Activated CD4-positive, alpha-beta T cell treated with anti-CD3 and anti-CD28 coated beads, Interleukin-2, amount 10 ng/mL, durations not matched to agents 7 days and 5 days (primary cell): ENCODE results near the gene EPO. TPM values are rescaled to one million over a fixed set of nuclear protein-coding genes. Genes with fewer than 3 reads are reported as not detected.

ENCODE experiments used
- CTCF ChIA-PET: fragments of 350-600 bp; sonication (Branson Sonifier 250); formaldehyde crosslinking; loops from one replicate; lab custom pipeline; 2021; ENCODE audit warnings: antibody characterized with exemption; lab: Charles Lee
- POLR2A ChIA-PET: fragments of 350-600 bp; sonication (Branson Sonifier 250); formaldehyde crosslinking; loops from one replicate; lab custom pipeline; 2021; ENCODE audit warnings: antibody characterized with exemption; lab: Charles Lee
- DNase-seq: peaks from one replicate; pipeline ENCODE4 v3.0.0-alpha.2; 2020
- H3K27ac Mint-ChIP-seq: one replicate; pipeline ENCODE4 v1.8.0; 2021; ENCODE audit warnings: mild to moderate bottlenecking, moderate library complexity, mixed read lengths
- H3K27me3 Mint-ChIP-seq: one replicate; pipeline ENCODE4 v1.8.0; 2021; ENCODE audit warnings: mixed read lengths
- H3K36me3 Mint-ChIP-seq: one replicate; pipeline ENCODE4 v1.8.0; 2021; ENCODE audit warnings: low read depth, mixed read lengths
- H3K4me1 Mint-ChIP-seq: one replicate; pipeline ENCODE4 v1.8.0; 2021; ENCODE audit warnings: mixed read lengths
- H3K4me3 Mint-ChIP-seq: one replicate; pipeline ENCODE4 v1.8.0; 2021; ENCODE audit warnings: mild to moderate bottlenecking, moderate library complexity, mixed read lengths
- H3K9me3 Mint-ChIP-seq: one replicate; pipeline ENCODE4 v1.8.0; 2021; ENCODE audit warnings: mixed read lengths
- total RNA-seq, 2 experiments: library from RNA; stranded (reverse); gene quantifications; one replicate each; pipeline ENCODE4 v1.2.3, GENCODE V29; 2021

EPO gene
- total RNA-seq, 2 experiments from 2014 or later: not detected

DNA sequence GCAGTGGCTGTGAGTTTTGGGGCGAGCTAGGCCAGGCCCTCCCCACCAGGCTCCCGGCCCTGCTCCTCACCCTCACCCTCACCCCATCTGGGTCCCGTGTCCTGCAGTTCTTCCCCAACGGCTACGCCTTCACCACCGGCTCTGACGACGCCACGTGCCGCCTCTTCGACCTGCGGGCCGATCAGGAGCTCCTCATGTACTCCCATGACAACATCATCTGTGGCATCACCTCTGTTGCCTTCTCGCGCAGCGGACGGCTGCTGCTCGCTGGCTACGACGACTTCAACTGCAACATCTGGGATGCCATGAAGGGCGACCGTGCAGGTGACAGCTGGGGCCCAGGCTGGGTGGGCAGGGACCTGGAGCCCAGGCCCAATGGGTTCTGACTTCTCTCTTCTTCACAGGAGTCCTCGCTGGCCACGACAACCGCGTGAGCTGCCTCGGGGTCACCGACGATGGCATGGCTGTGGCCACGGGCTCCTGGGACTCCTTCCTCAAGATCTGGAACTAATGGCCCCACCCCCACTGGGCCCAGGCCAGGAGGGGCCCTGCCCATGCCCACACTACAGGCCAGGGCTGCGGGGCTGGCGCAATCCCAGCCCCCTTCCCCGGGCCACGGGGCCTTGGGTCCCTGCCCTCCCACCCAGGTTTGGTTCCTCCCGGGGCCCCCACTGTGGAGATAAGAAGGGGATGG is 41.8 kb upstream of the EPO start:
- Mint-ChIP-seq H3K4me1 (peaks cover 38% of the 10 kb centered on the region), H3K27me3 (no peaks in the 10 kb centered on the region), H3K36me3 (peaks cover 33% of the 10 kb centered on the region), H3K4me3 (peak overlapping the region; percentile 48), H3K9me3 (no peaks in the 10 kb centered on the region), H3K27ac (peak overlapping the region; percentile 81)
- no peak for DNase-seq
- CTCF ChIA-PET: interaction anchor here (3.2 kb wide), 1 partner anchor 27 kb away, joined by 12 read pairs; the partner anchor contains the start of gene POP7
- POLR2A ChIA-PET: no interaction called here

DNA sequence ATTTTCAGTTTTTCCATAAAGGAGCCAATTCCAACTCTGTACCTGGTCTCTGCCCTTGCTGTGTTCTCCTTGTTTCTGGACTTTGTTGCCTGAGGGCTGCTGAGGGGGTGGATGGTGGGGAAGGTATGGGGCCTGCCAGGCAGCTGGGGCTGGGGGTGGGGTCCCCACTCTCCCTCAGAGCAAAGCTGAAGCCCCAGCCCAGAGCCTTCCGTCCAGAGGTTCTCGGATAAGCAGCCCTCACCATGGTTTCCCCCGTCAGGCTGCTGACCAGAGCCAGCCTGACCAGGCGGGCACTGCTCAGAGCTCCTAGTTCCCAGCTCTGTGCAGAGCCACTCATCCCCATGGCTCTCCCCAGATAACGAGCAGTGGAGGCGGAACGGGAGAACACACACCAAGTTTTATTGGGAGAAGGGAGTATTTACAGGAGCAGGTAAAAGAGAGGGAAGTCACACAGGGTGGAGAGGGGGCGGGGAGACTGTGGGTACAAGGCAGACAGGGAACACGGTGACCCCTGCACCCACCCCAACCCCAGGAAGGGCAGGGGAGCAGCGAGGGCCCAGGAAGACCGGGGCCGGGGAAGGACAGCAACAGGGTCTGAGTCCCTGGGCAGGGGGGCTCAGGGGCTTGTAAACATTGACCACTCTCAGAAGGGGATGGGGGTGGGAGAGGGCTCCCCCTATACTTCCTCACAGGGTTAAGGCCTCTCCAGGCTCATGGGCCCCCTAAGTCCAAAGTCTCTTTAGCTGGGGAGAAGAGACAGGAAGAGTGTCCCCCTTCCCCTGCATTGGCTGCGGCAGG is 40.9 kb upstream of the EPO start:
- Mint-ChIP-seq H3K27me3 (no peaks in the 10 kb centered on the region), H3K4me3 (no peak overlapping the region), H3K4me1 (peaks cover 38% of the 10 kb centered on the region), H3K27ac (peak overlapping the region; percentile 25), H3K9me3 (no peaks in the 10 kb centered on the region), H3K36me3 (peaks cover 33% of the 10 kb centered on the region)
- DNase-seq: no peak
- ChIA-PET POLR2A (no interaction called here), CTCF (interaction anchor here (3.0 kb wide), 1 partner anchor 13 kb away, joined by 18 read pairs; the partner anchor contains the start of gene GIGYF1)

DNA sequence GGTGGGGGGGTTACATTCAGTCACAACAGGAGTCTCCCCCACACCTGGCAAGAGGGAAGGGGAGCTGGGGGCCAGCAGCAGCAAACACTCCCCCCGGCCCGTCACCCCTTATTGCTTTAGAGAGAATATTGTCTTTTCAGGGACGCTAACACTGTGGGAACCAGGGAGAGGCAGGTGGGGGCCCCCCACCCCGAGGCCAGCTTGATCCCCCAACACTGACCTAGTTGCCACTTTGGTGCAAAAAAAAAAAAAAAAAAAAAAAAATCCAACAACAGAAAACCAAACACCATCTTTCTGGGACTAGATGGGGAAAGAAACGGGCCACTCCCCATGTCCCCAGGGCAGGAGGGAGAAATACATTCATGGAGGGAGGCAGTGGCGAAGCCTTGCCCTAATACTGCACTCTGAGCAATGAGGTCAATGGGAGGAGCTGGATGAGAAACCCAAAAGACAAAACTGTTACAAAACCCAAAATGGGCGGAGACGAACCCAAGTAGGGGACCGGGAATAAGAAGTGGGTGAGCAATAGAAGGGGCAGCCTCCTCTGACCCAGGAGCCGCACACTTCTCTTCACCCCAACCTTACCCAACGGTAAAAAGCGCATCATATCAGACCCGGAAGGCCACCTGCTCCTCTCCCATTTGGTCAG is 40.2 kb upstream of the EPO start:
- no peak for DNase-seq
- CTCF ChIA-PET: interaction anchor here (0.6 to 3.0 kb wide), 4 partner anchors 13 to 80 kb away, joined by 3 to 18 read pairs (median 5); partner anchors contain the start of genes GIGYF1 and POP7
- POLR2A ChIA-PET: no interaction called here
- Mint-ChIP-seq H3K4me3 (no peak overlapping the region), H3K36me3 (peaks cover 32% of the 10 kb centered on the region), H3K27ac (peak overlapping the region; percentile 27), H3K4me1 (peaks cover 38% of the 10 kb centered on the region), H3K27me3 (no peaks in the 10 kb centered on the region), H3K9me3 (no peaks in the 10 kb centered on the region)

DNA sequence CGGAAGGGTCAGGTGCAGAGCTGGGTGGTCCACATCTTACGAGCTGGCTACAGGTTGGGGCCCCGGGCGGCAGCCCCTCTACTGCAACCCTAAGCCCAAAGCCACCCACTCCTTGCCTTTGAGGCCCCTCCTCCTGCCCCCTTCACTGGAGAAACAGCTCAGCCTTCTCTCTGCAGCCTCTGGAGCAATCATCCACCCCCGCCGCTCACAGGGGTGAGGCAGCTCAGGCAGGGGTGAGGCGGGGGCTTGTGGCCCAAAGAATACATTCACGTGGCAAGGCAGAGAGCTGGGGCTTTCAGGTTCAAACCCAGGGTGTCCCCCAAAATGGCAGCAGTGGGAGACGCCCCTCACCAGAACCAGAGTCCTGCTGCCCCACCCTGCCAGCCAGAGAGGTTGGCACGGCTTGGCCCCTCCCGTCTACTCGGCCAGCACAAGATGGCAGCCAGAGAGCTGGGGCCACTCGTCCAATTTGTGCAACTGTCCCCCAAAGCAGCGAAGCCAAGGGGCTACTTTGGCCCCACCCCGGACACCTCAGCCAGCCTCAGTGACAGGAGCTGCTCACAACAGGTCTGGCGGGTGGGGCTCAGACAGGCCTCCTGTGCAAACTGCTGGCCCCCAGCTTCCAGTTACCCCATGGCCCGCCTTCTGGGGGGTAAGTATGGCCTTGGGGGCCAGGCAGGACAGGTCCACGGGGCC is 39.5 kb upstream of the EPO start:
- peaks cover 38% of the 10 kb centered on the region for H3K4me1 Mint-ChIP-seq
- H3K9me3 Mint-ChIP-seq: no peaks in the 10 kb centered on the region
- H3K36me3 Mint-ChIP-seq: peaks cover 39% of the 10 kb centered on the region
- ChIA-PET POLR2A (no interaction called here), CTCF (interaction anchor here (0.6 to 3.0 kb wide), 4 partner anchors 12 to 81 kb away, joined by 3 to 18 read pairs (median 5); partner anchors contain the start of genes GIGYF1 and POP7)
- H3K4me3 Mint-ChIP-seq: no peak overlapping the region
- no peaks in the 10 kb centered on the region for H3K27me3 Mint-ChIP-seq
- peak overlapping the region; percentile 60 for H3K27ac Mint-ChIP-seq
- DNase-seq: no peak

DNA sequence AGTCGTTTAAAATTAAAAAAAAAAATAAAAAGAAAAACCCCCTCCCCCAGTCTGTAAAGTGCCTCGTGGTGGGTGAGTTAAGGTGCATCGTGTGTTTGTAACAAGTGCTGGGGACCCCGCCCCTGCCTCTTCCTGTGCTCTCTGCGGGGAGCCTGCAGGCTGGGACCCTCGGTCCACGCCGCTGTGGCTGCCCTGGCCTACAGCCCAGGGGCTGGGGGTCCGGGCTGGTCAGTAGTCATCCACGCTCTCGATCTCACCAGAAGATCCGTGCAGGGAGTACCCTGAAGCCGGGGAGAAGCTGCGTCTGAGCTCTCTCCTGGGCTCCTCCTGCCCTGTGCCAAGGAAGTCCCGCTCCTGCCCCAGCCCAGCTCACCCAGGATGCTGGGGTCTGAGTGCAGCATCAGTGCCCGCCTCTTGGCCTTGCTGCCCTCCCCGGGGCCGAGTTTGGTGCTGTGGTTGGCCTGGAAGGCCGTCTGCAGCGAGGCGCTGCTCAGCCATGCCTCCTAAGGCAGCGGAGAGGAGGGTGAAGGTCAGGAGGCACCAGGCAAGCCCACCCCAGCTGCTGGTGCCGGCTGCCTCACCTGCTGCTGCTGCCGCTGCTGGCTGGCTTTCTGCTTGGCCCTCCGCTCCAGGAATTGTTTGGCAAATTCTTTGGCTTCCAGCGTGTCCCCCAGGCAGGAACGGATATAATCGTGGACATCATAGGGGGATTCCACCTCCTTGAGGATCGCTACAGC is 38.6 kb upstream of the EPO start:
- peak overlapping the region; percentile 60 for H3K27ac Mint-ChIP-seq
- no peak overlapping the region for H3K4me3 Mint-ChIP-seq
- H3K27me3 Mint-ChIP-seq: no peaks in the 10 kb centered on the region
- ChIA-PET CTCF (interaction anchor here (0.8 to 3.0 kb wide), 3 partner anchors 11 to 171 kb away, joined by 3 to 18 read pairs (median 5); partner anchors contain the start of genes GIGYF1, POP7 and SLC12A9), POLR2A (no interaction called here)
- peaks cover 34% of the 10 kb centered on the region for H3K36me3 Mint-ChIP-seq
- no peaks in the 10 kb centered on the region for H3K9me3 Mint-ChIP-seq
- no peak for DNase-seq
- H3K4me1 Mint-ChIP-seq: peaks cover 34% of the 10 kb centered on the region

DNA sequence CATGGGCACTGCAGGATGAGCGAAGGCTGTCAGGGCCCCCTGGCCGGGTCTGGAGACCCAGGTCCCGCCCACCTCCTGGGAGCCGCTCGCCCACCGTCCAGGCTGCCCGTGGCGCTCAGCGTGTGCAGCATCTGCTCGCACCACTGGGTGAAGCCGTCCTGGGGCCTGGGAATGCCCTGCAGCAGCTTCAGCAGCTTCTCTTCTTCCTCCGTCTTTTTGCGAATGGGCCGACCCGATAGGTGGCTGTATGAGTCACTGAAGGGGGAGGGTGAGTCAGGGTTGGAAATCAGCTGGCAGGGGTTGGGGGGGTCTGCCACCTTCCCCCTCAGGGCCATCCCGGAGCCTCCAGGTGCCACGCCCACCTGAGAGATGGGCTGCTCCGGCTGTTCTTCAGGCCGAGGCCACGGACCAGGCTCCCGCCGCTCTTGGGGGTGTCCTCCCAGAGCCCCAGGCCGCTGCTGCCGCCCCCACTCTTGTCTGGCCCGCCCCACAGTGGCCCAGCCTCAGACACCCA is 38.0 kb upstream of the EPO start:
- no peak overlapping the region for H3K4me3 Mint-ChIP-seq
- H3K27me3 Mint-ChIP-seq: no peaks in the 10 kb centered on the region
- H3K4me1 Mint-ChIP-seq: peaks cover 31% of the 10 kb centered on the region
- peaks cover 30% of the 10 kb centered on the region for H3K36me3 Mint-ChIP-seq
- no peaks in the 10 kb centered on the region for H3K9me3 Mint-ChIP-seq
- ChIA-PET CTCF (interaction anchor here (1.0 to 4.0 kb wide), 6 partner anchors 10 to 77 kb away, joined by 3 to 22 read pairs (median 10); partner anchors contain the start of genes GIGYF1 and POP7), POLR2A (no interaction called here)
- no peak for DNase-seq
- H3K27ac Mint-ChIP-seq: no peak overlapping the region

DNA sequence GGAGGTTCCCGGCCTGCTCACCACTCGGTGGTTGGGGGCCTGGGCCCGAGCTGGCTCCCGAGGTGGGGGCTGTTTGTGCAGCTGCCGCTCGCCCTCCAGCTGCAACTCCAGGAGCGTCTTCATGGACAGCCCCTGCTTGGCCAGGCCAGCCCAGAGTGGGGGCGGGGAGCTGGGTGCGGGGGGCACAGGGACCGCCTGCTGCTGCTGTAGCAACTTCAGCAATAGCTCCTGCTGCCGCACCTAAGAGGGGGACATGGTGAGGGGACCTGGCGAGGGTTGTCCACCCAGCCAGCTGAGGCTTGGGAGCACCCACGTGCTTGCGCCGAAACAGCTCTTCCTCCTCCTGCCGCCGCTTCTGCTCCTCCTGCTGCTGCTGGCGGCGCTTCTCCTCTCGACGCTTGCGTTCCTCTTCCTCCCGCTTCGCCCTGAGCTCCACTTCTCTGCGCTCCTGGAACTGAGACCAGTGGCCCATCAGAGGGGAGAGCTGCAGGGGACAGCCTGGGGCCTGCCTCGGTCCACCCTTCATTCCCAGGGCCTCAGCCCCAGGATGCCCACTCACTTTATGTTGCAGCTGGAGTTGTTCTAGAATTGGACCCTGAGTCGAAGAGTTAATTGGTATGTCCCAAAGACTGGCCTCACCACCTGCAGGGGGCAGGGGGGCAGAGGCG is 37.1 kb upstream of the EPO start:
- no peak for DNase-seq
- H3K4me1 Mint-ChIP-seq: peaks cover 26% of the 10 kb centered on the region
- peaks cover 26% of the 10 kb centered on the region for H3K36me3 Mint-ChIP-seq
- POLR2A ChIA-PET: interaction anchor here (1.2 kb wide), 1 partner anchor 32 kb away, joined by 3 read pairs; no protein-coding TSS in a partner anchor
- no peaks in the 10 kb centered on the region for H3K27me3 Mint-ChIP-seq
- no peak overlapping the region for H3K4me3 Mint-ChIP-seq
- CTCF ChIA-PET: interaction anchor here (0.6 to 4.0 kb wide), 6 partner anchors 10 to 1133 kb away, joined by 3 to 22 read pairs (median 3); partner anchors contain the start of genes GIGYF1 and POP7
- no peak overlapping the region for H3K27ac Mint-ChIP-seq
- H3K9me3 Mint-ChIP-seq: no peaks in the 10 kb centered on the region

DNA sequence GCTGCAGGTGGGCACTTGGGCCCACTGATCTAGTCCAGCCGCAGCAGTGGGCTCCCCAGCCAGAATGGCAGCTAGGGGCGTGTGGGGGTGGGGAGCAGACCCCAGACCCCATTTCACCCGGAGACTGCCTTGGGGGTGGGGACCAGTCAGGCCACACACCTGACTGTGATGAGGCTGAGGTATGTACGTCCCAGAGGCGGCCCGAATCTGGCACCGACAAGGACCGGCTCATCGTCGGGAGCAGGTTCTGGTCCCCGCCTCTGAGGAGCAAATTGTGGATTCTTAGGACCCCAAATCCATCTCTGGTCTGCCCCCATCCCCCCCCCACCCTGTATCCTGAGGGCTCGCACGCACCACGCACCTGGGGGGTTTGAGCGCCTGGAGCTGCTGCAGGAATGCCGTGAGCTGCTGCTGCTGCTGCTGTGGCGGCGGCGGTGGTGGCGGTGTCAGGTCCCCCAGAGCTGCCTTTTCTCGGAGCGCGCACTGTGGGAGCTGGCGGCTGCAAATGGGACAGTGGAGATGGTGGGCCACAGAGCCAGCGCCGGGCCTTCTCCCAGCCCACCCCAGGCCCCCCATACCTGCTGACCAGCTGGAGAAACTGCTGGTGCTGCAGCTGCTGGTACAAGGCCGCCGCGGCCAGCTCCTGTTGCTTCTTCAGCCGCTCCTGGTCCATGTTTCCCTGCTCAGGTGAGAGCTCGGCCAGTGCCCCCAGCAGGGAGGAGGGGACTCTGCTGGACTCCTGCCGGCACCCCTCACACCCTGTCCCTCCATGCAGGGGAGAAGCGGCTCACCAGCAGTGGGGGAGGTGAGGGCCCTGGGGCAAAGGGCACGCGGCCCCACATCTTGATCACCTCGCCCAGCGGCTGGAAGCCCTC is 36.4 kb upstream of the EPO start:
- peaks cover 24% of the 10 kb centered on the region for H3K36me3 Mint-ChIP-seq
- ChIA-PET CTCF (interaction anchor here (0.6 to 4.0 kb wide), 6 partner anchors 9 to 1134 kb away, joined by 3 to 22 read pairs (median 3); partner anchors contain the start of genes GIGYF1 and POP7), POLR2A (interaction anchor here (1.2 kb wide), 1 partner anchor 33 kb away, joined by 3 read pairs; no protein-coding TSS in a partner anchor)
- no peak overlapping the region for H3K4me3 Mint-ChIP-seq
- no peak for DNase-seq
- peaks cover 25% of the 10 kb centered on the region for H3K4me1 Mint-ChIP-seq
- no peaks in the 10 kb centered on the region for H3K27me3 Mint-ChIP-seq
- H3K9me3 Mint-ChIP-seq: no peaks in the 10 kb centered on the region
- no peak overlapping the region for H3K27ac Mint-ChIP-seq

DNA sequence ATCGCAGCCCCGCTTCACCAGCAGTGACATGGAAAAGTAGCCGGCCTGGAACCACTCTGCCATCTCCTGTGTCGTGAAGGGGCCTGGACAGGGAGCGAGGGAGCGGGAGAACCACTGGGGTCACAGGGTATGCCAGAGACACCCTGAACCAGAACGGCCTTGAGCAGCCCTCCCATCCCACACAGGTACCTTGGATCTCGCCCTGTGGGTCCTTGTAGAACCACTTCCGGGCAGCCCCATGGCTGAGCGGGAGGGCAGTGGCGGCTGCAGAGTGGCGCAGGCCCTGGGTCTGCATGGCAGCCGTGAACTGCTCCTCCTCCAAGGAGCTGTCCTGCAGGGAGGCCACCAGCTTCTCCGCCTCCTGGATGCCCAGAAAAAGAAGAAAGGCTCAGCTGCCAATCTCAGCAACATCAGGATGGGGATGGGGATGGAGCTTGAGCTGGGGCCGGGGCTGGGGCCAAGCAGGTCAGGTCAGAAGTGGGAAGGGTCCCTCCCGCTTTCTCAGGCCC is 35.7 kb upstream of the EPO start:
- ChIA-PET CTCF (interaction anchor here (0.7 to 4.0 kb wide), 3 partner anchors 8 to 102 kb away, joined by 3 to 22 read pairs (median 16); partner anchors contain the start of genes GIGYF1 and POP7), POLR2A (no interaction called here)
- no peak overlapping the region for H3K4me3 Mint-ChIP-seq
- no peaks in the 10 kb centered on the region for H3K9me3 Mint-ChIP-seq
- H3K27me3 Mint-ChIP-seq: no peaks in the 10 kb centered on the region
- DNase-seq: no peak
- H3K27ac Mint-ChIP-seq: no peak overlapping the region
- H3K4me1 Mint-ChIP-seq: peaks cover 23% of the 10 kb centered on the region
- H3K36me3 Mint-ChIP-seq: peaks cover 20% of the 10 kb centered on the region

DNA sequence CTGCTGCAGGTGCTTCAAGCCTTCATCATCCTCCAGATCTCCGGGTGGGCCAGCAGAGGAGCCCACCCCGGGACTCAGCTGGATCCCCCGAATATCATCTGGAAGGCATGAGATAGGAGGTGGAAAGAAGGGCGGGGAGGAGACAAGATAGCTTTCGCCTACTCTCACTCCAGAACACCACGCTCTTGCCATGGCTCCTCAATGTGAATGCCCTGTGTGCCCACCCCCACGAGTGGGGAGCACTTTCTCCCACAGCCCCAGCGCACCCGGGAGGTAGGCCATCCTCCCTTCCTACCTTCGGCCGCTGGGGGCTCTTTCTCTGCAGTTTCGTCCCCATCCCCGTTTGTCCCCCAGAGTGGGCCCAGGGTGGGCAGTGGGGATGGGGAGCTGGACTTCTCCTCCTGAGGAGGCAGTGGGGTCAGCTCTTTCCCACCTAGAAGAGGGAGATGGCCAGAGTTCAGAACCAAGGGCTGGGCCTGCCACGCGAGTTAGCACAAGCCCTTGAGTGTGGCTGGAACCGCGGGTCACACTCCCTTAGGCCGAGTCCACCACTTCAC is 35.1 kb upstream of the EPO start:
- ChIA-PET POLR2A (no interaction called here), CTCF (interaction anchor here (0.7 to 4.0 kb wide), 3 partner anchors 9 to 103 kb away, joined by 3 to 16 read pairs (median 4); partner anchors contain the start of gene POP7)
- Mint-ChIP-seq H3K4me3 (no peak overlapping the region), H3K36me3 (peaks cover 18% of the 10 kb centered on the region), H3K27me3 (no peaks in the 10 kb centered on the region), H3K4me1 (peaks cover 20% of the 10 kb centered on the region), H3K9me3 (no peaks in the 10 kb centered on the region), H3K27ac (no peak overlapping the region)
- no peak for DNase-seq
